Coronary artery (tissue), 2 donors: ENCODE measurements around the gene SPINK2.

ENCODE experiments used
- DNase-seq: peaks from one replicate; pipeline ENCODE4 v3.0.0-alpha.2; 2017; ENCODE audit warnings: low spot score
- H3K27ac ChIP-seq, 2 donors: fragments of 200-600 bp; sonication (generic); one replicate each; pipeline ENCODE4 v1.5.1; 2016 to 2019
- H3K4me3 ChIP-seq: fragments of 200-600 bp; sonication (generic); 2 replicates; pipeline ENCODE4 v1.5.1; 2016; ENCODE audit warnings: mild to moderate bottlenecking, moderate library complexity
- CTCF ChIP-seq: fragments of 200-600 bp; sonication (generic); IDR thresholded peaks from one replicate; pipeline ENCODE4 v1.5.1; 2019; ENCODE audit warnings: antibody characterized with exemption

The SPINK2 gene

GRCh38 chr4:56828784-56829535 is 7.5 kb upstream of the SPINK2 start:
- H3K27ac ChIP-seq: no peak overlapping the region
- DNase-seq: no peak

GRCh38 chr4:56823933-56824600 is 2.6 kb upstream of the SPINK2 start:
- no peak for DNase-seq
- TF ChIP-seq CTCF: no peak
- Histone ChIP-seq H3K27ac (no peak overlapping the region), H3K4me3 (no peak overlapping the region)

More at GRCh38 chr4:56828784-56829535, 7.5 kb upstream of the SPINK2 start:
- TF ChIP-seq CTCF: no peak
- no peak overlapping the region for H3K4me3 ChIP-seq

- no peak for TF ChIP-seq CTCF
- H3K4me3 ChIP-seq: no peak overlapping the region
- H3K27ac ChIP-seq: no peak overlapping the region
- DNase-seq: no peak
These were observed 2.7 kb downstream of the SPINK2 start for GRCh38 chr4:56818797-56819196.

- no peak overlapping the region for H3K27ac ChIP-seq
- no peak overlapping the region for H3K4me3 ChIP-seq
- no peak for DNase-seq
- TF ChIP-seq CTCF: no peak
These were observed 3.5 kb downstream of the SPINK2 start for GRCh38 chr4:56817840-56818491.

GRCh38 chr4:56806666-56807065 is 14.8 kb downstream of the SPINK2 start:
- H3K27ac ChIP-seq: no peak overlapping the region
- no peak for TF ChIP-seq CTCF
- no peak for DNase-seq
- no peak overlapping the region for H3K4me3 ChIP-seq

GRCh38 chr4:56804551-56804950 is 16.9 kb downstream of the SPINK2 start:
- TF ChIP-seq CTCF: no peak
- DNase-seq: no peak
- Histone ChIP-seq H3K27ac (no peak overlapping the region), H3K4me3 (no peak overlapping the region)
